GM12878 (cell line): ENCODE measurements around the gene OFD1. TPM values are rescaled to one million over a fixed set of nuclear protein-coding genes. Genes with fewer than 3 reads are reported as not detected.

ENCODE experiments used
- CEBPB ChIP-seq, 2 experiments: fragments of 150-350 bp in 1 of 2; IDR thresholded peaks; 2 replicates each; pipeline ENCODE4 v1.6.1; 2012 to 2014; ENCODE audit warnings: low read depth in 2 of 2, low read length in 2 of 2, borderline replicate concordance in 1 of 2, inconsistent platforms in 1 of 2
- GABPA ChIP-seq: IDR thresholded peaks from 2 replicates; pipeline ENCODE4 v1.6.1; 2014; ENCODE audit warnings: antibody characterized with exemption, low read depth, mild to moderate bottlenecking, inconsistent platforms
- KDM1A ChIP-seq: fragments of 200-600 bp; sonication (generic); IDR thresholded peaks from 2 replicates; pipeline ENCODE4 v1.6.1; 2016; ENCODE audit warnings: borderline replicate concordance
- PML ChIP-seq: IDR thresholded peaks from 2 replicates; pipeline ENCODE4 v1.6.1; 2012; ENCODE audit warnings: low read length, inconsistent platforms
- STAT3 ChIP-seq: IDR thresholded peaks from 2 replicates; pipeline ENCODE4 v1.6.1; 2011; ENCODE audit warnings: low read depth, low read length, improper control_type of control experiment
- ZNF217 ChIP-seq: fragments of 450-650 bp; IDR thresholded peaks from 2 replicates; pipeline ENCODE4 v1.6.1; 2017; ENCODE audit warnings: antibody characterized with exemption, mild to moderate bottlenecking
- polyA plus RNA-seq, 11 experiments: library from polyadenylated mRNA; depleted of rRNA in 4 of 11; unstranded in 6 of 11; stranded (reverse) in 5 of 11; fragments of >200 nt; fragmentation: Nextera tagmentation in 4 of 11; fragmentation: Illumina TruSeq in 1 of 11; extraction: Ambion mirVana in 4 of 11; extraction: Trizol in 1 of 11; gene quantifications; 1 replicate in 1 of 11; 2 replicates in 10 of 11; pipeline versions ENCODE4 v1.2.1 to v1.2.3, GENCODE V29; 2011 to 2016; ENCODE audit warnings: inconsistent platforms in 2 of 11, missing spikeins in 2 of 11, low read depth in 1 of 11
- total RNA-seq, 4 experiments: library from RNA; depleted of rRNA in 3 of 4; stranded (reverse); fragments of >200 nt in 3 of 4; fragmentation: Illumina TruSeq in 1 of 4; extraction: Trizol in 1 of 4; gene quantifications; 2 replicates each; pipeline versions ENCODE4 v1.2.1 to v1.2.3, GENCODE V29; 2013 to 2021
- TF ChIP-seq, protein P1 (sequence below): fragments of 450-650 bp; IDR thresholded peaks from 2 replicates; pipeline ENCODE4 v1.6.1; 2017; ENCODE audit warnings: mild to moderate bottlenecking, low read depth, inconsistent platforms; ENCODE audit not compliant: poor library complexity, severe bottlenecking
- TF ChIP-seq, protein P2 (sequence below): IDR thresholded peaks from 2 replicates; pipeline ENCODE4 v1.6.1; 2012; ENCODE audit warnings: low read depth, low read length, improper control_type of control experiment
- TF ChIP-seq, protein P3 (sequence below): IDR thresholded peaks from 2 replicates; pipeline ENCODE4 v1.6.1; 2011; ENCODE audit warnings: mild to moderate bottlenecking, low read depth, low read length, moderate library complexity; ENCODE audit not compliant: insufficient replicate concordance
- TF ChIP-seq, protein P4 (sequence below): fragments of 450-650 bp; IDR thresholded peaks from 2 replicates; pipeline ENCODE4 v1.6.1; 2014; ENCODE audit warnings: mild to moderate bottlenecking
- TF ChIP-seq, protein P5 (sequence below): fragments of 450-650 bp; IDR thresholded peaks from 2 replicates; pipeline ENCODE4 v1.6.1; 2016; ENCODE audit warnings: mild to moderate bottlenecking
- TF ChIP-seq, protein P6 (sequence below): fragments of 450-650 bp; formaldehyde crosslinking; IDR thresholded peaks from 2 replicates; pipeline ENCODE4 v1.4.0; 2022; ENCODE audit warnings: mild to moderate bottlenecking, moderate library complexity

The OFD1 gene
- total and polyA plus RNA-seq, 10 of the 15 experiments (the other 5 are each of a cell fraction or from before 2014, with no cell fraction given) = 22.4 to 77.2 (median 34.1) TPM

GRCh38 chrX:13761606-13762414 is 27.3 kb downstream of the OFD1 start (continued):
- TF ChIP-seq, protein P1, sequence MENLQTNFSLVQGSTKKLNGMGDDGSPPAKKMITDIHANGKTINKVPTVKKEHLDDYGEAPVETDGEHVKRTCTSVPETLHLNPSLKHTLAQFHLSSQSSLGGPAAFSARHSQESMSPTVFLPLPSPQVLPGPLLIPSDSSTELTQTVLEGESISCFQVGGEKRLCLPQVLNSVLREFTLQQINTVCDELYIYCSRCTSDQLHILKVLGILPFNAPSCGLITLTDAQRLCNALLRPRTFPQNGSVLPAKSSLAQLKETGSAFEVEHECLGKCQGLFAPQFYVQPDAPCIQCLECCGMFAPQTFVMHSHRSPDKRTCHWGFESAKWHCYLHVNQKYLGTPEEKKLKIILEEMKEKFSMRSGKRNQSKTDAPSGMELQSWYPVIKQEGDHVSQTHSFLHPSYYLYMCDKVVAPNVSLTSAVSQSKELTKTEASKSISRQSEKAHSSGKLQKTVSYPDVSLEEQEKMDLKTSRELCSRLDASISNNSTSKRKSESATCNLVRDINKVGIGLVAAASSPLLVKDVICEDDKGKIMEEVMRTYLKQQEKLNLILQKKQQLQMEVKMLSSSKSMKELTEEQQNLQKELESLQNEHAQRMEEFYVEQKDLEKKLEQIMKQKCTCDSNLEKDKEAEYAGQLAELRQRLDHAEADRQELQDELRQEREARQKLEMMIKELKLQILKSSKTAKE = no peak
- TF ChIP-seq, protein P2, sequence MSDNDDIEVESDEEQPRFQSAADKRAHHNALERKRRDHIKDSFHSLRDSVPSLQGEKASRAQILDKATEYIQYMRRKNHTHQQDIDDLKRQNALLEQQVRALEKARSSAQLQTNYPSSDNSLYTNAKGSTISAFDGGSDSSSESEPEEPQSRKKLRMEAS = no peak
- TF ChIP-seq, protein P3, sequence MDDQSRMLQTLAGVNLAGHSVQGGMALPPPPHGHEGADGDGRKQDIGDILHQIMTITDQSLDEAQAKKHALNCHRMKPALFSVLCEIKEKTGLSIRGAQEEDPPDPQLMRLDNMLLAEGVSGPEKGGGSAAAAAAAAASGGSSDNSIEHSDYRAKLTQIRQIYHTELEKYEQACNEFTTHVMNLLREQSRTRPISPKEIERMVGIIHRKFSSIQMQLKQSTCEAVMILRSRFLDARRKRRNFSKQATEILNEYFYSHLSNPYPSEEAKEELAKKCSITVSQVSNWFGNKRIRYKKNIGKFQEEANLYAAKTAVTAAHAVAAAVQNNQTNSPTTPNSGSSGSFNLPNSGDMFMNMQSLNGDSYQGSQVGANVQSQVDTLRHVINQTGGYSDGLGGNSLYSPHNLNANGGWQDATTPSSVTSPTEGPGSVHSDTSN = no peak
- TF ChIP-seq, protein P4, sequence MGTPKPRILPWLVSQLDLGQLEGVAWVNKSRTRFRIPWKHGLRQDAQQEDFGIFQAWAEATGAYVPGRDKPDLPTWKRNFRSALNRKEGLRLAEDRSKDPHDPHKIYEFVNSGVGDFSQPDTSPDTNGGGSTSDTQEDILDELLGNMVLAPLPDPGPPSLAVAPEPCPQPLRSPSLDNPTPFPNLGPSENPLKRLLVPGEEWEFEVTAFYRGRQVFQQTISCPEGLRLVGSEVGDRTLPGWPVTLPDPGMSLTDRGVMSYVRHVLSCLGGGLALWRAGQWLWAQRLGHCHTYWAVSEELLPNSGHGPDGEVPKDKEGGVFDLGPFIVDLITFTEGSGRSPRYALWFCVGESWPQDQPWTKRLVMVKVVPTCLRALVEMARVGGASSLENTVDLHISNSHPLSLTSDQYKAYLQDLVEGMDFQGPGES = no peak
- TF ChIP-seq STAT3 (no peak), KDM1A (no peak), ZNF217 (no peak), GABPA (no peak), CEBPB (IDR thresholded peaks at IDR 0.05; ENCODE audit: borderline replicate concordance in 1 of 2, low read depth in 2 of 2, low read length in 2 of 2) (no peak), PML (no peak)
- TF ChIP-seq, protein P5, sequence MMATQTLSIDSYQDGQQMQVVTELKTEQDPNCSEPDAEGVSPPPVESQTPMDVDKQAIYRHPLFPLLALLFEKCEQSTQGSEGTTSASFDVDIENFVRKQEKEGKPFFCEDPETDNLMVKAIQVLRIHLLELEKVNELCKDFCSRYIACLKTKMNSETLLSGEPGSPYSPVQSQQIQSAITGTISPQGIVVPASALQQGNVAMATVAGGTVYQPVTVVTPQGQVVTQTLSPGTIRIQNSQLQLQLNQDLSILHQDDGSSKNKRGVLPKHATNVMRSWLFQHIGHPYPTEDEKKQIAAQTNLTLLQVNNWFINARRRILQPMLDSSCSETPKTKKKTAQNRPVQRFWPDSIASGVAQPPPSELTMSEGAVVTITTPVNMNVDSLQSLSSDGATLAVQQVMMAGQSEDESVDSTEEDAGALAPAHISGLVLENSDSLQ = no peak
- TF ChIP-seq, protein P6, sequence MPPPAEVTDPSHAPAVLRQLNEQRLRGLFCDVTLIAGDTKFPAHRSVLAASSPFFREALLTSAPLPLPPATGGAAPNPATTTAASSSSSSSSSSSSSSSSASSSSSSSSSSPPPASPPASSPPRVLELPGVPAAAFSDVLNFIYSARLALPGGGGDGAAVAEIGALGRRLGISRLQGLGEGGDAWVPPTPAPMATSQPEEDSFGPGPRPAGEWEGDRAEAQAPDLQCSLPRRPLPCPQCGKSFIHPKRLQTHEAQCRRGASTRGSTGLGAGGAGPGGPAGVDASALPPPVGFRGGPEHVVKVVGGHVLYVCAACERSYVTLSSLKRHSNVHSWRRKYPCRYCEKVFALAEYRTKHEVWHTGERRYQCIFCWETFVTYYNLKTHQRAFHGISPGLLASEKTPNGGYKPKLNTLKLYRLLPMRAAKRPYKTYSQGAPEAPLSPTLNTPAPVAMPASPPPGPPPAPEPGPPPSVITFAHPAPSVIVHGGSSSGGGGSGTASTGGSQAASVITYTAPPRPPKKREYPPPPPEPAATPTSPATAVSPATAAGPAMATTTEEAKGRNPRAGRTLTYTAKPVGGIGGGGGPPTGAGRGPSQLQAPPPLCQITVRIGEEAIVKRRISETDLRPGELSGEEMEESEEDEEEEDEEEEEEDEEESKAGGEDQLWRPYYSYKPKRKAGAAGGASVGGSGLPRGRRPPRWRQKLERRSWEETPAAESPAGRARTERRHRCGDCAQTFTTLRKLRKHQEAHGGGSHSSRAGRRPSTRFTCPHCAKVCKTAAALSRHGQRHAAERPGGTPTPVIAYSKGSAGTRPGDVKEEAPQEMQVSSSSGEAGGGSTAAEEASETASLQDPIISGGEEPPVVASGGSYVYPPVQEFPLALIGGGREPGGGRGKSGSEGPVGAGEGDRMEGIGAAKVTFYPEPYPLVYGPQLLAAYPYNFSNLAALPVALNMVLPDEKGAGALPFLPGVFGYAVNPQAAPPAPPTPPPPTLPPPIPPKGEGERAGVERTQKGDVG = no peak
- TF ChIP-seq, all 136 proteins: peak for 26
